Cerebellar nuclear complex (tissue), 1 donor: Measurements from ENCODE around the gene PRRG2.
"Not testable (repeated sequence)": the region's sequence is repeated elsewhere in the genome, so short reads cannot be mapped to it uniquely, and the experiment has no call there.

Source experiments
- DNase-seq, 2 experiments: peaks; one replicate each; lab custom pipeline; 2025; lab: John Stamatoyannopoulos, UW

The PRRG2 gene

GRCh38 chr19:49609499-49610092, 28.5 kb downstream of the PRRG2 start:
- DNase-seq: no peak

DNA sequence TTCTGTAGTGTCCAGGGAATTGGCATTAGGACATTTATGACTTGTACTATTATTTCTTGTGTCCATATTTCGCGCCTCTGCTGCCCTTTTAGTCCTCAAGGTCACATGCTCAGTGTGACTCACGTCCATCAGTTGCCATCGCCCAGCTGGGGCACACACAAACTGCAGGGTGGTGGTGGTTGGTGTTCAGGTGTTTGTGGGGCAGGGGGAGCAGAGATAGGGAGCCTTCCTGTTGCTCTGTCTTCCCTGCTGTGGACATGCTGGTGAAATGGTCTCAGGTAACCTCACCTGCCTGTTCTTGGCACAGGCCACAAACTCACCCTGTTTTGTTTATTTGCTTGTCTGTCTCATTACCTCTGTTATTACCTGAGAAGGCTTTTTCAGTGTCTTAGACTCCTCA, 32.3 kb downstream of the PRRG2 start:
- no peak for DNase-seq

DNA sequence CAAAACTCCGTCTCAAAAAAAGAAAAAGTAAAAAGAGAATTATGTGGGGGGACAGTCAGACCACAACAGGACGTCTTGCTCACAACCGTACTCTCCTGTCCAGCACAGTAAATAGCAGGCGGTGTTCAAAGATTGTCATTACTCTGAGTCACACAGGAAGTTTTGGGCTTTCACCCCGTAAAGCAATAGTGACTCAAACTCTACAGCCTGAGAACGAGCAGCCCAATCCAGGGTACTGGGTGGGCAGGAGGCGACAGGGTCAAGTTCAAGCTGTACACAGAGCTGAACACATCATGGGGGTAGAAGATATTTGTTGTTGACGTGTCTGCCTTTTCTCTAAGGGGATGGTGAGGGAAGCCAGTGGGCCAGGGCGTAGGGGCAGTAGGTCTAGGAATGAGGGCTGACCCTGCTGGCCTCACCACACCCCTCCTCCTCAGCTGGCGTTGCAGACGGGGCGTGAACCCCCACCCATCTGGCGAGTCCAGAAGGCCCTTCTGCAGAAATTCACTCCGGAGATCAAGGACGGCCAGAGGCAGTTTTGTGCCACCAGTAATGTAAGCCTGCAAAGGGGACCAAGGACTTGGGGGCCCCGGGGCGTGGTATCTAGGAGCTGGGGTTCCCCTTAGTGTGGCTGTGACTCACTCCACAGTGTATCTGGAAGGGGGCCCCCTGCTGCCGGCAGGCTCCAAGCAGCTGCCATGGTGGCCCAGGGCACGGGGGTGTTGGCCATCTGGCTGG, 33.1 kb downstream of the PRRG2 start:
- no peak for DNase-seq

DNA sequence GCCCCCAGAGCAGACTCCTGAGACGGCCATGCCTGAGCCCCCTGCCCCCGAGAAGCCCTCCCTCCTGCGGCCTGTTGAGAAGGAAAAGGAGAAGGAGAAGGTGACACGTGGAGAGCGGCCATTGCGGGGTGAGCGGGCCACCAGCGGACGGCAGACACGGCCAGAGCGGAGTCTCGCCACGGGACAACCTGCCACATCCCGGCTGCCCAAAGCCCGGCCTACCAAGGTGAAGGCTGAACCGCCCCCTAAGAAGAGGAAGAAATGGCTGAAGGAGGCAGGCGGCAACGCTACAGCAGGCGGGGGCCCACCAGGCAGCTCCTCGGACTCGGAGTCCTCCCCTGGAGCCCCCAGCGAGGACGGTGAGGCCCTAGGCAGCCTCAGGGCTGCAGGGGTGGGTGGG, 34.7 kb downstream of the PRRG2 start:
- no peak for DNase-seq

DNA sequence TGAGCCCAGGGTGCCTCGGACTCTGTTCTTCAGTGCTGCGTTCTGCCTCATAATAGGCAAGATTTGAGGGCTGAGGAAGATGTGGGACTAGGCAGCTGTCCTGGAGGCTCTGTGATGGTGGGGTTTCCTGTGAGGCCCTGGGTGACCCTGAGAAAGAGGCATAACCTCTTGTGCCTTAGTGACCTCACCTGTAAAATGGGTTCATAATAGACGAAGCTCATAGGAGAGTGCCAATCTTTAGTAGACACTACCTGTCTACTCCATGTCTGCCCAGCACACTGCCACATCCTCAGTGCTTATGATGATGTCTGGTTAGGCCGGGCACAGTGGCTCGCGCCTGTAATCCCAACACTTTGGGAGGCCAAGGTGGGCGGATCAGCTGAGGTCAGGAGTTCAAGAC, 35.4 kb downstream of the PRRG2 start:
- no peak for DNase-seq

DNA sequence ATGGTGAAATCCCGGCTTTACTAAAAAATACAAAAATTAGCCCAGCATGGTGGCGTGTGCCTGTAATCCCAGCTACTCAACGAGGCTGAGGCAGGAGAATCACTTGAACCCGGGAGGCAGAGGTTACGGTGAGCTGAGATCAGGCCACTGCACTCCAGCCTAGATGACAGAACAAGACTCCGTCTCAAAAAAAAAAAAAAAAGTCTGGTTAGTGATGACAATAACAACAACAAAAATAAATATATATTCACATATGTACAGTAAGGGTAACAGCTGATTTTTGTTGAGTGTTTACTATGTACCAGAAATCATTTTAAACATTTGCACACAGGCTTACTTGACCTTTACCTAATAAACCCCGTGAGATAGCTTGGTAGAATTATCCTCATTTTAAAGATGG, 35.8 kb downstream of the PRRG2 start:
- DNase-seq: no peak

DNA sequence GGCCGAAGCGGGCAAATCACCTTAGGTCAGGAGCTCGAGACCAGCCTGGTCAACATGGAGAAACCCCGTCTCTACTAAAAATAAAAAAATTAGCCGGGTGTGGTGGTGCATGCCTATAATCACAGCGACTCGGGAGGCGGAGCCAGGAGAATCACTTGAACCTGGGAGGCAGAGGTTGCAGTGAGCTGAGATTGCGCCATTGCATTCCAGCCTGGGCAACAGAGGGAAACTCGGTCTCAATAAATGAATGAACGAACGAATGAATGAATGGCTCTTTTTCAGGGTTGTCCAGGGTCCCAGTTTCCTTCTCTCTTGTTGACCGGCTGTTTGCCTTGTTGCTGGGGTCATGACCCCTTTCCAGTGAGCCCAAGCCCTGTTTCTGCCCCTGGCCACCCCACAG, 36.7 kb downstream of the PRRG2 start:
- DNase-seq: not testable (repeated sequence)

- DNase-seq: no peak
Measured at GRCh38 chr19:49624967-49625910, 44.1 kb downstream of the PRRG2 start.

DNA sequence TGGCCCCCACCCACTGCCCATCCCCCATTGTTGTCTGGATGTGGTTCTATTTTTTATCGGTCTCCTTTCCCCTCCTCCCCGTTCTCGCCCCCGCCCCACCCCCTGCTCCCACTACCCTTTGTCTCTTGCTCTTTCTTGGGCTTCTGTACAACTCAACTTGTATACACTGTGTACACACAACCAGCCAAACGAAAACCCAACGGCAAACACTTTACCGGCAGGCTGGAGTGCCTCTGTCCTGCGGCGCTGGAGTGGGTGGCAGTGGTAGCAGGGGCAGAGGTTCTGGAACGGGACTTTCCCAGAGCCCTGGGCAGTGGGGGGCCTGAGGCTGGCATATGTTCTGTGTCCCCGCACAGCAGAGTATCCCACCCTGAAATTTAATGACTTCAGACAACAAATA, 45.1 kb downstream of the PRRG2 start:
- DNase-seq: no peak

DNA sequence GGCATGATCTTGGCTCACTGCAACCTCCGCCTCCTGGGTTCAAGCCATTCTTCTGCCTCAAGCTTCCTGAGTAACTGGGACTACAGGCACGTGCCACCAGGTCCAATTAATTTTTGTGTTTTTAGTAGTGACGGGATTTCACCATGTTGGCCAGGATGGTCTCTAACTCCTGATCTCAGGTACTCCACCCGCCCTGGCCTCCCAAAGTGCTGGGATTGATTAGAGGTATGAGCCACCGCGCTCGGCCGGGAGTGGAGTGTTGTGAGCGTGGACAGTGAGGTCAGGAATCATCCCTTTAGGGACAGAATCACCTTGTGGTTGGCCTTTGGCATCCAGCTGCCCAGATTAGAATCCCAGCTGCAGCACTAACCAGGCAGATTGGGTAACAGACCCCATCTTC, 48.5 kb downstream of the PRRG2 start:
- no peak for DNase-seq

DNA sequence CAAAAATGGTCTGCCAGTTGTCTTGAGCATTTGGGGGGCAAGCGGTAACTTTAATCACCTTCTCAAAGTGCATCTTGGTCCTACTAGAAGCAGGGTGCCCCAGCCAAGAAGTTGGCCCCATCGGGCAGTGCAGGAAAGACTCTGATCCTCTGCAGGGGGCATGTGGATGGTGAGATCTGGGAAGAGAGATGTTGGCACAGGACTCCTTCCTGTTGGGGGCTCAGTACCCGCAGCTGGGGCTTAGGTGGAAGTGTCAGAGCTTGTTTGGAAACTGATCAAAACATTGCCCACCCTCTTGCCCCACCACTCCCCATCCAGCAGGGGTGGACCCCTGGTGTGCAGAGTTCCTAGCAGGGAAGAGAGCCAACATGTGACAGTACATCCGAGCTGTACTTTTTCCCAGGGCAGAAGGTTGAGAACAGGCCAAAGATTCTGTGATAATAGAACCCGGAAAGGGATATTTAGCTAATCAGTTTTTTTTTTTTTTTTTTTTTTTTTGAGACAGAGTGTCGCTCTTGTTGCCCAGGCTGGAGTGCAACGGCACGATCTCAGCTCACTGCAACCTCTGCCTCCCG, 50.0 kb downstream of the PRRG2 start:
- no peak for DNase-seq

DNA sequence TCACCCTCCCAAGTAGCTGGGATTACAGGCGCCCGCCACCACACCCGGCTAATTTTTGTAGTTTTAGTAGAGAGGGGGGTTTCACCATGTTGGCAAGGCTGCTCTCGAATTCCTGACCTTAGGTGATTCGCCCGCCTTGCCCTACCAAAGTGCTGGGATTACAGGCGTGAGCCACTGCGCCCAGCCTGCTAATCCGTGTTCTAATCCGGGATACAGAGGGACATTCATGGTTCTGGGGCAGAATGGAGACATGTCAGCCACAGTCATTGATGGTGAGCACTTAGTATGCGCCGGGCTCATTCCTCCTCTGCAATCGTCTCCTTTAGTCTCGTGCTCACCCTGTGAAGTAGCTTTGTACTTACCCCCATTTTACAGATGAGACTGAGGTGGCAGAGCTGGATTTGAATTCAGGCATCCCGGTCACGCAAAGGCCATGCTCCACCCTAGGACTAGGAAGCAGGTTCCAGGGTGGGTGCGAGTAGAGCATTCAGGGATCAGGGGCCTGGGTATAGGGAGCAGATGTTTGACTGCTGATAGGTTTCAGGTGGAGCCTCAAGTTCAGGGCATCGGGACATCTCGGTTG, 50.6 kb downstream of the PRRG2 start:
- no peak for DNase-seq

DNA sequence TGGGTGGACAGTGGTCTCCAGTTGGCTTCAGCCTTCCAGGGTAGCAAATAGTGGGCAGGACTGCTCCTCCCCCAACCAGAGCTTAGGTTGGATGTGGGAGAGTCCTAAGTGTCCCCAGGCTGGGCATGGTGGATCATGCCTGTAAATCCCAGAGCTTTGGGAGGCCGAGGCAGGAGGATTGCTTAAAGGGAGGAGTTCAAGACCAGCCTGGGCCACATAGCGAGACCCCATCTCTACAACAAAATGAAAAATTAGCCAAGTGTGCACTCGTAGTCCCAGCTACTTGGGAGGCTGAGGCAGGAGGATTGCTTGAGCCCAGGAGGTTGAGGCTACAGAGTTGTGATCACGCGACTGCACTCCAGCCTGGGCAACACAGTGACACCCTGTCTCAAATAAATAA, 51.5 kb downstream of the PRRG2 start:
- DNase-seq: no peak

- not testable (repeated sequence) for DNase-seq
Measured at GRCh38 chr19:49633273-49633672, 52.2 kb downstream of the PRRG2 start.

- DNase-seq: no peak
Measured at GRCh38 chr19:49635530-49636232, 54.6 kb downstream of the PRRG2 start.

DNA sequence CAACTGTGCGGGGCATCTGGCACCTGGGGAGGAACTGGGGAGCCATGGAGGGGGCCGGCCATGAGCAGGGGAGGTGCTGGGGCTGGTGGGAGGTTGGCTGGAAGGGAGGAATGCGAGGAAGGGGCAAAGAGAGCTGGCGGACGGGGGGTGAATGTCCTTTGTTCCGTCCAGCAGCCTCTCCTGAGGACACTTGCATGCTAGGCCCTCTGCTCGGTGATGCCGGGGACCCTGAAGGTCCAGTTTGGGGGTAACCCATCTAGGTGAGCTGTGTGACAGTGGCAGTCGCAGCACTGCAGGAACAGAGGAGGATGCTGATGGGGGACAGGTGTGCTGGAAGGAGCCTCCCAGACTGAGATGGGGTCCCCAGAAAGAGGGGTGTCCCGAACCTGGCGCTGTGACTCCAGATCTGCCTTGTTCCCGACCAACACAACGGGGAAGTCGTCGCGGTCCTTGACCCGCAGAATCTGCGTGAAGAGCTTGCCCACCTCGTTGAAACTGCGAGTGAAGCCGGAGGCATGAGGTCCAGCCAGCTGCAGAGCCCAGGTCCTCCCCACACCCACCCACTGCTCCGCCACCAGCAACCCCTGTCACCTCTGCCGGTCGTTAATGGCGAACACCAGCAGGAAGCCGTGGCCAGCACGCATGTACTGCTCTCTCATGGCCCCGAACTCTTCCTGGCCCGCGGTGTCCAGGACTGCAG, 55.3 kb downstream of the PRRG2 start:
- DNase-seq: no peak

GRCh38 chr19:49637821-49638738, 57.0 kb downstream of the PRRG2 start:
- DNase-seq: no peak

DNA sequence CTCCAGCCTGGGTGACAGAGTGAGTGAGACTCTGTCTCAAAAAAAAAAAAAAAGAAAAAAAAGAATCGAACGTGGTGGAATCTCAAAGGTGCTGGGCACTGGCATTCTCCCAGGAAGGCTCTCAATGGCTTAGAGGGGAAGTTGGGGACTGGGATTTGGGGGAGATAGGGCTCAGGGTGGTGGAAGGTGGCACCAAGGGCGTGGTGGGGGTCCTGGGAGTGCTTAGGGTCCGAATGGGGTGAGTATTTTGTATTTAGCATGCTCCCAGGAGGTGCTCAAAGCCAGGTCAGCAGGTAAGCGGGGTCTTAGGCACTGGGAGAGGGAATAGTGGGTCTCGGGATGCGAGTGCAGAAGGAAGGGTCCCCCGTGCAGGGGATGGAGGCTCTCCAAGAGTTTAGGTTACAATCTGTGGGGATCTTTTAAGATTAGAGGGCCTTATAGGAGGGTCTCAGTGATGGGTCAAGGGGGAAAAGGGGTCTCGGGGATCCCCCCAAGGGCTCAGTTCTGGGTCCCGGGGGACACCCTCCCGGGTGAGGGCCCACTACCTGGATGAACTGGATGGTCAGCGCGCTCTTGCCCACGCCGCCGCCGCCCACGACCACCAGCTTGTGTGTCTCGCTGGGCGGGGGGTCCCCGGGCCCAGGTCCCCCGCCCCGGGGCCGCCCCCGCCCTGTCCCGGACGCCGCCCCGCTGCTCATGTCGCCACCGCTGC, 58.4 kb downstream of the PRRG2 start:
- no peak for DNase-seq
